LHCN-M2 (cell line): ENCODE results near the gene JADE2. TPM values are rescaled to one million over a fixed set of nuclear protein-coding genes. Genes with fewer than 3 reads are reported as not detected.

Experiments used
- DNase-seq: peaks from one replicate; pipeline ENCODE4 v3.0.0-alpha.2; 2012; ENCODE audit warnings: low read depth
- total RNA-seq: library from RNA; depleted of rRNA; stranded (reverse); fragments of >200 nt; gene quantifications from 2 replicates; pipeline ENCODE4 v1.2.3, GENCODE V29; 2014

JADE2 gene
- total RNA-seq, 1 experiment from 2014 or later: 34.4 TPM

DNA sequence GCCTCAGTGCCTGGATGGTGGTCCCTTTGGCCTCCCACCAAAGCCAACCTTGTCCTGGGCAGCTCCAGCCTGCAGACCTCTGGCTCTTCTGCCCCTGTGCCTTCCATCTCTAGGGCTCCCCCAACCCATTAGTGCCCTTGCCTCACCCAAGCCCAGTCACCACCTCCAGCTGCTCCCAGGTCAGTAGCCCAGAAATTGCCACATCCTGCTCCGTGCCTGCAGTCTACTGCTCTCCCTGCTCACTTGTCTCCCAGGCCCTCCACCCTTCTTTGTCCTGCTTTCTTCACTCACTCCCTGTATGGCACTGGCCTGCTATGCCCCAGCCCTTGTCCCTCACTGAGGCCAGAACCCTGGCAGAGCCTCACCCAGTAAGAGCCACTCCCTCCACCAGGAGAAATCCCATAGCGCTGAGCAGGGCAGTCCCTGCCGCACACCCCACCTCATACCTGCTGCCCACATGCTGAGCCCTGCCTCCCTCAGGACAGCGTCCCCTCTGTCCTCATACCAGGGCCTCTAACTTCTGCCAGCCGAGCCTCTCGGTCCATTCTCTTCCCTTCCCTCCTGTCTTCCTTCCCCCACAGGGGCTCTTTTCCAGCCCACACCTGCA is 44.4 kb downstream of the JADE2 start:
- no peak for DNase-seq

DNA sequence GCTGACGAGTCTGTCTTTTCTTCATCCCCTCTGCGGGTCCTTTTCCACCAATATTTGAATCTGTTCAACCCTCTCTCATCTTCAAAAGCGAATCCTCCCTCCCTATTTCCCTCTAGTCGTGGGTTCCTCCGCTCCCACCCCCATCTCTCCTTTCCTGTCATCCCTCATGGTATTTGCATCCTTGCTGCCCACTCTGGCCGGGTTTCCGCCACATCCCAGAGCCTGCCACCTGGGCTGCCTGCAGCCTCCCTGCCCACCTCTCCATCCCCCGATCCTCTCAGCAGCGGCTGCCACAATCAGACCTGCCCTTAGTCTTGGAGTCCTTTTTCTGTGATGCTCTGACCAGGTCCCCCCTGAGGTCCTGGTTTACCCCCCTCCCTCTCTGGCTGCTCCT is 44.9 kb downstream of the JADE2 start:
- DNase-seq: no peak

DNA sequence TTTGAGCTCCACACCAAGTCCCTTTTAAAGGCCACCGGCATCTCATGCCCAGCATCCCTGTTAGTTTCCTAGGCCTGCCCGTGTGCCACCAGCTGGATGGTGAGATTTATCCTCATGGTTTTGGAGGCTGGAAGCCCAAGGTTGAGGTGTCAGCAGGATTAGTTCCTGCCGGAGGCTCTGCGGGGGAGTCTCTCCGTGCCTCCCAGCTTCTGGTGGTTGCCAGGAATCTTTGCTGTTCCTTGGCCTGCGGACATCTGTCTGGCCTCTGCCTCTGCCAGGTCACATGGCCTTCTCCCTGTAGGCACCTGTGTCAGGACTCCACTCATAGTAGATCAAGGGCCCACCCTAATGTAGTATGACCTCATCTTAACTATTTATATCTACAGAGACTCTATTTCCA is 45.4 kb downstream of the JADE2 start:
- no peak for DNase-seq

DNA sequence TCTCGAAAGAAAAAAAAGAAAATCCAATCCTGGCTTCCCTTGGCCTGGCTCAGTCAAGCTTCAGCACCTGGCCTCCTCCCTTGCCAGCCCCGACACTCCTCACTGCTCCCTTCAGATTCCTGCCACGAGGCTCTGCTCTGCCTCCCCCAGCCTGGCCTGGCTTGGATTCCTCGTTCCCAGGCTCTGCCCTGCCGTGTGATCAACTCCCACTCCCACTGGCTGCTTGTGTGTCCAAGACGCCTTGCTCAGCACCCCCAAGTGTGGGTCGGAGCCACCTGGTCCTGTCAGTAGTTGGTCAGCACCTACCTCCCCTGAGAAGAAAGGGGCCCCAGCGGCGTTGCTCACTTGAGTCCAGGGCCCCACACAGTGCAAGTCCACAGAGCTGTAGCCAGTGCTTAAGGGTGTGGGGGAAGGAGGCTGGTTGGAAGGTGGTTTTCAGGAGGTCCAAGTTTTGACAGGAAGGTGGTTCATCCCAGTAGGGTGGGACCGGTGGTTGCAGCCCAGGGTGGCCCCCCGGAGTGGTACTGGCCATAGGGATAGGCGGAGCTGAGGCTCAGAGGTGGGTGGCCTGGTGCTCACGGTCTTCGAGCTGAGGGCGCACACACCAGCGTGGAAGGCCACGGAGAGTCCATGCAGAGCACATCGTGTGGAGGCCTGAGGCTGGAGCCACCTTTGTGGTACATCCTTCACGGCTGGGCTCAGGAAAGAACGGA is 46.4 kb downstream of the JADE2 start:
- no peak for DNase-seq

DNA sequence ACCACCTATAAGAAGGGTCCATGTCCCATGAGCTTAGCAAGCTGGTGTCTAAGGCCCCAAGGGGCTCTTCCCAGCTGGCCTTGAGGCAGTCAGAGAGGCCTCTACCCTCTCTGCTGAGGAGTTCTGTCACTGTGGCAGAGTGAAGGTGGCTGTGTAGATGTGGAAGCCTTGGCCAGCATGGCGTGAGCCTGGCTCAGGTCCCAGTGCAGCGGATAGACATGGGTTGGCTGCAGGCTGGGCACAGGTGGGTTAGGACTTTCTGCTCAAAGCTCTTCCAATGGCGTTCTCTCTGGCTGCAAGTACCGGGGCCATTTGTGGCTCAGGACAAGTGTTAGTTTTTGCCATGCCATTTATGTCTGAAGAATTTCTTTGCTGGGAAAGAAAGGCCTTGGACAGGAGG is 47.3 kb downstream of the JADE2 start:
- DNase-seq: no peak

DNA sequence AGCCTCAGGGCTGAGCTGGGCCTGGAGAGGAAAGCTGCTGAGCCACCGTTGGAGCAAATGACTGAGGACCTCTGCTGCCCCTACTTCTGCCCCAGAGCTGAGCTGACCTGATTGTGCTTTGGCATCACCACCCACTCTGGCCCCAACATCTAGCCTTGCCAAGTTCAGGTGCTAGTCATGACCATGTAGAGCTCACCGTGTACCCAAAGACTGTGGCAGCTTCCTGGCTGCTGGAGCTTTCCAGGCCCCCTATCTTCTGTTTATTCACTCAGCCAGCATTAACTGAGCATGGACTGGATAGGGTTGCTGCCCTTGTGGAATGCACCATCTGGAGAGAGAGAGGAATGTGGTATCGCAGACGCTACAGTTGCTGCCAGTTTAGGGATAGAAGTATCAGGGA is 49.1 kb downstream of the JADE2 start:
- no peak for DNase-seq

DNA sequence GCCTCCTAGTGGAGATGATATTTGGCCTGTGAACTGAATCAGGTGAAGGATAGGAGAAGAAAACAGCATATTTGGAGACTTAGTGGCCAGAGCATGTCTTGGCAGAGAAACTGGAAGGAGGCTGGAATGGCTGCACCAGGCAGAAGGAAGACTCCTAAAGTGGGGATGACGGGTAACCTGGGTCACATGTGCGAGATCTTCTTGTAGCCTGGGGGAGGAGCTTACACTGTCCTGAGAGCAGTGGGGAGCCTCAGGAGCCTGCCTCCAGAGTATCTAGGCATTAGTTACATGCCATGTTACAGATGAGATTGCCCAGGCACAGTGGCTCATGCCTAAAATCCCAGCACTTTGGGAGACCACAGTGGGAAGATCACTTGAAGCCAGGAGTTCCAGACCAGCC is 49.8 kb downstream of the JADE2 start:
- DNase-seq: no peak

DNA sequence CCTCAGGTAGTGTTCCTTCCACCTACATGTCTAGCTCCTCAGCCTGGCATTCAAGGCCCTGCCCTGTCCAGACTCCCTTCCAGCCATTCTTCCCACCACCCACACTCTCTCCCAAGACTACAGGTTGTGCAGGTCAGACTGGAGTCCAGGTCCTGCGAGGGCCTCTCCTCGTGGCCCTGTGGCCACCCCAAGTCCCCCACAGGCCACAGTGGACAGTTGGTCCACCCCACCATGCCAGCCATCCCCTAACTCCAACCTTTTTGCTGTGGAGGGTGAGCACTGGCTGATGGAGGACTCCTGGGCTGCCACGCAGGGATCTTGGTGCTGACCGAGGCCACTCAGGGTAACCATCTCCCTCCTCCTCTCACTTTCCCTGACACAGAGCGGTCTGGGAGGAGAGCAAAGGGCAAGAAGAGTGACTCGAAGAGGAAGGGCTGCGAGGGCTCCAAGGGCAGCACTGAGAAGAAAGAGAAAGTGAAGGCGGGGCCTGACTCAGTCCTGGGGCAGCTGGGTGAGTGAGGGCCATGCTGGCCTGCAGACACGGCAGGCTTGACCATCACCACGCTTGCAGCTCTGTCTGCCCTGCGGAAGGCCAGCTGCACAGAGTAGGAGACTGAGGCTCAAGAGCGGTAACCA is 51.0 kb downstream of the JADE2 start:
- DNase-seq: no peak

DNA sequence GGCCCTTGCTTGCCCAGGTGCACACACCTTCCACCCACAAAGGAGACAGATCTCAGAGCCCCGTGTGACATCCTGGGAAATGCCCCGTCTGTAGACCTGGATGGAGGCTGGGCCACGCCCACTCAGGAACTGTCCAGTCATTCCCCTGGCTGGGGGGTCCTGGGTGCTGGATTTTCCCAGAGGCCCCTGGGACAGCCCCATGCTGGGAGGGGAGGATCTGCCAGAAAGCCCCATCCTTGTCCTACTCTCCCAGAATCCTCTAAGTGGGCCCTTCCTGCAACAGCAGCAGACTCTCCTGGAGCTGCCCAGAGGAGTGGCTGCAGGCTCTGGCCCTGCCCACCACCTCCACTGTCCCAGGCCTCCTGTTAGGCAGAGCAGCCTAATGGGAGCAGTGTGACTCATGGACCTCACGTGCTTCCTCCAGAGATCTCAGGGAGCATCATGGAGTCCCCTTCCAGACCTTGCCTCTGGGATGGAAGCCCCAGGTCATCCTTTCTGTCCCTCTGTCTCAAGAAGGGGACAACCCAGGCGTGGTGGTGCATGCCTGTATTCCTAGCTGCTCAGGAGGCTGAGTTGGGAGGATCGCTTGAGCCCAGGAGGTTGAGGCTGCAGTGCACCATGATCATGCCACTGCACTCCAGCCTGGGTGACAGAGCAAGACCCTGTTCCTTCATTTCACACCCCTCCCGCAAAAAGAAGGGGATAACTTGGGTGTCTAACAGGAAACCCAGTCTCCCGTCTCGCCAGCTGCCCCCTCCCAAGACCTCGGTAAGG is 51.7 kb downstream of the JADE2 start:
- peak; percentile 82 for DNase-seq

DNA sequence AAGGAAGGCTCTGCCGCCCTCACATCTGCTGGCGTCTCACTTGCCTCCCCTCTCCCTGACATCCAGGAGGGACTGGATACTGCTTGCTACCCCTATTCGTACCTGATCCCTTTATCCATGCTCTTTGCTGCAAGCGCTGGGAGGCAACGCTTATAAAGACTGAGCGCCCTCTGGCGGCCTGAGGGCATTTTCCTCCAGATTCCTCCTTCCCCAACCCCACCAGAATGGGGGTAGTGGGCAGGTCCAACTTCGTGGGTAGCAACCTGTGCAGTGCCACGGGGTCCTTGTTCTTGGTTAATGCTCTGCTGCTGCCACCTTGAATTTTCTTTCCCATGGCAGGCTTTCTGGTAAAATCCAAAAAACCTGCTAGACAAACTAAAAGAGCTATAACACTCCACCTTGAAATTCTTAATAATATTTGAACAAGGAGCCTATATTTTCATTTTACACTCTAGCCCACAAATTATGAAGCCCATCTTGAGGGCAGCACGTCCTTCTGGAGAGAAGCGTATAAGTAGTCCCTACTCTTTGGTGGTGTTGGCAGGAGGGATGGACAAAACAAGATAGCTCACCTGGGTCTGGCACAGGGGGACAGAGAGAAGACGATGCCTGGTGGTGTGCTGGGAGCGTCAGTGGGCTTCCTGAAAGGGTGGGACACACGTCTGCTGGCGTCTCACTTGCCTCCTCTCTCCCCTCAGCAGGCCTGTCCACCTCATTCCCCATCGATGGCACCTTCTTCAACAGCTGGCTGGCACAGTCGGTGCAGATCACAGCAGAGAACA is 52.5 kb downstream of the JADE2 start:
- peak; percentile 73 for DNase-seq

DNA sequence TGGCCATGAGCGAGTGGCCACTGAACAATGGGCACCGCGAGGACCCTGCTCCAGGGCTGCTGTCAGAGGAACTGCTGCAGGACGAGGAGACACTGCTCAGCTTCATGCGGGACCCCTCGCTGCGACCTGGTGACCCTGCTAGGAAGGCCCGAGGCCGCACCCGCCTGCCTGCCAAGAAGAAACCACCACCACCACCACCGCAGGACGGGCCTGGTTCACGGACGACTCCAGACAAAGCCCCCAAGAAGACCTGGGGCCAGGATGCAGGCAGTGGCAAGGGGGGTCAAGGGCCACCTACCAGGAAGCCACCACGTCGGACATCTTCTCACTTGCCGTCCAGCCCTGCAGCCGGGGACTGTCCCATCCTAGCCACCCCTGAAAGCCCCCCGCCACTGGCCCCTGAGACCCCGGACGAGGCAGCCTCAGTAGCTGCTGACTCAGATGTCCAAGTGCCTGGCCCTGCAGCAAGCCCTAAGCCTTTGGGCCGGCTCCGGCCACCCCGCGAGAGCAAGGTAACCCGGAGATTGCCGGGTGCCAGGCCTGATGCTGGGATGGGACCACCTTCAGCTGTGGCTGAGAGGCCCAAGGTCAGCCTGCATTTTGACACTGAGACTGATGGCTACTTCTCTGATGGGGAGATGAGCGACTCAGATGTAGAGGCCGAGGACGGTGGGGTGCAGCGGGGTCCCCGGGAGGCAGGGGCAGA is 53.3 kb downstream of the JADE2 start:
- no peak for DNase-seq

DNA sequence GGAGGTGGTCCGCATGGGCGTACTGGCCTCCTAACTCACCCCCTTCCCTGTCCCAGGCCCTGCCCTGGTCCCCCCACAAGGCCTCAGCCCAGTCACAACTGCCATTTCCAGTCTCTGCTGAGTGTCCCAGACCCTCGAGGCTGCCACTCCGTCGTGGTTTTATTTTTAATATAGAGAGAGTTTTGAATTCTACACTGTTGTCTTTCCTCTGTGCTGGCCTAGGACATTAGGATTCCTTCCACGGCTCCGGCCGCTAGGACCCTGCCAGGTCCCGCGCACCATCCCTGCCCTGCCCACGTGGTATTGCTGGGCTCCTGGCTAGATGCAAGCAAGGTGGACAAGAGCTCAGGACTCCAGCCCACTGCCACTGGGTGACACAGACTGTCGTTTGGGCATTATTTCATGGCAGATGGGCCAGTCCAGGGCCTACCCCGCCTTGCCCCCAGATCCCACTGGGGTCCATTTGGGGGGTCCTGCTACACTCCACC is 53.9 kb downstream of the JADE2 start:
- DNase-seq: no peak

DNA sequence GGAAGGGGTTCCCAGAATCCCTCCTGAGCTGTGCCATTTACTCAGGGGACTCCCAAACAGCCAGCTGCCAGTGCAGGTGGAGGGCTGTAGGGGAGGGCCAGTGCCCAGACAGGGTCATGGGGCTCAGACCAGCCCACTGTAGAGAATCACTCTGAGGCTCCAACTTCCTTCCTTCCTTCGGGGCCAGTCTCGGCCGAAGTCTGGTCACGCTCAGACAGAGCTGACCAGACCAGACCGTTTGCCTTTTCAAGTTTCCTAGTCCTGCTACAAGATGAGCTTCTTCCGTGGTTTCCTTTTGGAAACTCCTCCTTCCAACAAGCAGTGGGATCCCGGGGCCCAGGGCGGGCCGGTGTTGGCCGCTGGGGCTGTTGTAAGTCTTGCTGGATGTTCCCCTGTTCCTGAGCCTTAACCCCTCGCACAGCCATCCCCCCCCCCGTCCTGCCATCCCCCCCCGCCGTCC is 54.6 kb downstream of the JADE2 start:
- no peak for DNase-seq

DNA sequence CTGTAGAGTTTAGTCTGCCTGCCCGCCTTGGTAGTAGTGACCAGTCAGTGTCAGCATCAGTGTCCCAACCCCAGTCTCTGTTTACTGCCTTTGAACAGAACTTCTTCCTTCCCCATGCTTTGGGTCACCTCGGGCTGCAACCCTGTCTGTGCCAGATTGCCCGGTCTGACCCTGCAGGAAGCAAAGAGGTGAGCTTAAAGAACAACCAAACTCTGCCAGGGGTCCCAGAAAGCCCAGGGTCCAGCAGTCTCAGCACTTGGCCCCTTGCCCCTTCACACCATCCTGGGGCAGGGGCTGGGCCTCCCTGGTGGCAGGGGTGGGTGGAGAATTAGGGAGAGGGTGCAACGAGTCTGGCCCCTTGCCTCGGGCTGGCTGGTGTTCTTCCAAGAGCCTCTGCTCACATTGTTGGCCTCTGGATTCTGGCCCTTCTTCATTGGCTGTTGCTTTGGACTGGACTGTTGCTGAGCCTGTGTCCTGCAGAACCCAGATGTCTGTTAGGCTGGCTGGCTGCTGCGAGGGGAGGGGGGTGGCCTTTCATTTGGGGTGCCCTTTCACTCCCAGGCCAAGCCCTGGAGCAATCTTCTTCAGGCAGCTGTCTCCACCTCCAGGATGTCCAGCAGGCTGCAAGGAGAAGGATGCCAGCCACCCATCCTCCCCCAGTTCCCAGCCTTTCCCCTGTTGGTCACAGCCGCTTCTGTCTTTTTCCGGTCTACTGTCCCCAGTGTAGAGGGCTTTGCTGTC is 55.9 kb downstream of the JADE2 start:
- no peak for DNase-seq

DNA sequence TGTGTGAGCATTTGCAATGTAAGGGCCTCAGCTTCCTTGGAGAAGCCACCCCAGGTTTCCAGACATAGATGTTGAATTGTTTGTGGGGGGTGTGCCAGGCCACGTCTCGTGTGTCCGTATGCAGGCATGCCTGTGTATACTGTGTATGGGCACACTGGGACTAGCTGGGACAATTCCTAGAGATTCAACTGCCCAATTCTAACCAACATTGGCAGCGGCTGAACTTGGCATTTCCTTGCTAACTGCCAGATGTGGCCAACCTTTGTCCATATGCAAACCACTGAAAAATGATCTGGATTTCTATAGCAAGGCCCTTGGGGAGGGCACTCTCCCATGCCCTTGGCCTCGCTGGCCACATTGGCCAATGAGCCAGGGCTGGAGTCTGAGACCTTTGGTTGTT is 56.8 kb downstream of the JADE2 start:
- DNase-seq: no peak

DNA sequence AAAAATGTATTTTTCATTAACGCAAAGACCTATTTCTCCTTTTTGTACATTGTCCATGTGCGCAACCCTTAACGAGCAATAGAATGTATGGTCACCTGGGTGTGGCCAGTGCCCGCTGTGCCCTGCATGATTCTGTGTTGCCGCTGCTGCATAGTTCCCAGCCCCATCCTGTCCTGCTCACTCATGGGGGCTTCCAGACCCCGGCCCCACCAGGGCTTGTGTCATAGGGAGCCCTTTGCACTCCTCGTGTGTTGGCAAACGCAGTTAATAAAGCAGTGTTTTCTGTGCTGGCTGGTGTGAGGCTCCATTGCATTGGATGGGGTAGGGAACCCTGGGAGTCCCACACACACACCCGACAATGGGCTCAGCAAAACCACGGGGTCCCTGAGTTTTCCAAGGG is 57.5 kb downstream of the JADE2 start:
- DNase-seq: no peak

DNA sequence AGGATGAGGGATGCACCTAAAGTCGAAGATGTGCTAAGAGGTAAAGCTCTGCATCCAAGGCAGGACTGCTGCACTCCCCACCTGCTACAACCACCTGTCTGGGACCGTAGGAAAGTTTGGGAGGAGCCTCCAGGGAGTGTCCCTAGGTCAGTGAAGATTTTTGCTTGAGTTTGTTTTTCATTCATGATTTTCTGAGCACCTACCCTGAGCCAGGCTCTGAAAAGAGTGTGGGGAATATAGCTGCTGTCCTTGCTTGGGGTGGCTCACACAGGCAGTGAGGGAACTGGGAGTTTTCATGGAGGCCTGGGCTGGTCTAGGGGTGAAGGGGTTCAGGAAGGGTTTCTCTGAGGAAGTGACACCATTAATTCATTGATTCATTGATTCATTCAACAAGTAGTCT is 58.3 kb downstream of the JADE2 start:
- DNase-seq: no peak

DNA sequence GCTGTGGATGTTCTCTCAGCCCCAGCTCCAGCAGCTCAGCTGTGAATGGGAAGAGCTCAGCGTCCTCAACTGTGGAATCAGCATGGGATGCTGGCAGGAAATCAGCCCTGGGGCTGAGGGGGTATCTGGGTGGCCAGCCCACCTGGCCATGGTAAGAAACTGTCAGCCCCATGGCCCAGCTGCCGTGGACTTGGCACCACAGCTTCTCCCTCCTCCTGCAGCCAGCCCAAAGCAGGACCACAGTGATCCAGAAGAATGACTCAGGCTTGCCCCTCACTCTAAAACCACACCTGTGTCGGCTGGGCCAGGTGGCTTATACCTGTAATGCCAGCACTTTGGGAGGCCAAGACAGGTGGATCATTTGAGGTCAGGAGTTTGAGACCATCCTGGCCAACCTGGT is 59.2 kb downstream of the JADE2 start:
- DNase-seq: no peak

DNA sequence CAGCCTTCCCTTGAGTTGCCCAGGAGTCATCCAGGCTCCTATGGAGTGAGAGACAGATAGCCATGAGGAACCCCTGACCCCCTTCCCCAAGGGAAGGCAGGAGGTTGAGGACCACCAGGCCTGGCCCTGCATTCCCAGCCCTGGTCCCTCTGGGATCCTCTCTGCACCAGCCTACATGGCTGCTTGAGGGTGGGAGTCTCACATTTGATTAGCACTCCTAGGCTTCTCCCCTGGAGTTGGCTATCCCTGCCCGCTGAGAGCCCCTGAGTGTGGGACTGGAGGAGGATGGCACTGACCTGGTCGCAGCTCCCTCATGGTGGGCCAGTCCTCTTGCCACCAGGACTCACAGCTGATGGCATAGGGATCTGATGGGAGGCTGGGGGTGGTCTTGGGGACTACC is 60.5 kb downstream of the JADE2 start:
- DNase-seq: no peak
